ENCODE results near the gene ZBTB21.

DNA sequence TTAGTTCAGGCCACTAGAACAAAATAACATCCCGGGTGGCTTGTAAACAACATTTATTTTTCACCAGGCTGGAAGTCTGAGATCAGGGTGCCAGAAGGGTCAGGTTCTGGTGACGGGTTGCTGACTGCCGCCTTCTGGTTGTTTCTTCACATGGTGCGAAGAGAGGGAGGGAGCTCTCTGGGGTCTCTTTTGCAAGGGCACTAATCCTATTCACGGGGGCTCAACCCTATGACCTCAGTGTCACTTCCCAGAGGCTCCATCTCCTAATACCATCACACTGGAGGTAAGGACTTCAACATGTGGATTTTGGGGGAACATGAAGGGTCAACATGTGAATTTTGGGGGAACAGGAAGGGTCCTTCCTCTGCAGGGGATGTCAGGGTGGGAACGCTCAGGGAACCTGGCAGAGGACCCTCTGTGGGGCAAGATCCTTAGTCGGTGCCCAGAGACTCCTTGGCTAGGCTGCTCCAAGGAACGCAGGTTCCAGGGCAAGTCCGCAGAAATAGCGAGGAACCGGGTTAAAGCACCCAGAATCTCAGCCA is 47.7 kb downstream of the ZBTB21 start:
- TF ChIP-seq CTCF (IDR thresholded peaks at IDR 0.05) = no peak
- no peak for TF ChIP-seq EP300 (IDR thresholded peaks at IDR 0.05)
- TF ChIP-seq POLR2A (IDR thresholded peaks at IDR 0.05; ENCODE audit: low read depth) = no peak
- no peak for TF ChIP-seq POLR2AphosphoS5 (IDR thresholded peaks at IDR 0.05)

Data from esophagus muscularis mucosa (tissue), 4 donors.